Keratinocyte (primary cell): Measurements from ENCODE around the gene PRKD2. TPM values are rescaled to one million over a fixed set of nuclear protein-coding genes. Genes with fewer than 3 reads are reported as not detected.

ENCODE experiments used
- DNase-seq: peaks from one replicate; pipeline ENCODE4 v3.0.0-alpha.2; 2011; ENCODE audit warnings: low read depth, missing footprints, low spot score
- FAIRE-seq: peaks from 2 replicates; lab custom pipeline; 2011; peaks lifted over from hg19 to GRCh38; lab: Jason Lieb, UNC
- H2AFZ ChIP-seq: 2 replicates; pipeline ENCODE4 v1.6.0; 2012; ENCODE audit warnings: low read length, control low read depth, inconsistent platforms; ENCODE audit not compliant: control insufficient read depth
- H3K27ac ChIP-seq: 2 replicates; pipeline ENCODE4 v1.5.1; 2011; ENCODE audit warnings: low read length; ENCODE audit not compliant: control insufficient read depth, insufficient read depth
- H3K27me3 ChIP-seq: 3 replicates; pipeline ENCODE4 v1.6.0; 2011; ENCODE audit warnings: low read length; ENCODE audit not compliant: control insufficient read depth, insufficient read depth; ENCODE audit errors: extremely low read depth
- H3K36me3 ChIP-seq, 2 experiments: 2 replicates in 1 of 2; 3 replicates in 1 of 2; pipeline ENCODE4 v1.5.1; 2011; ENCODE audit warnings: low read length in 2 of 2, mild to moderate bottlenecking in 1 of 2; ENCODE audit not compliant: control insufficient read depth in 2 of 2, insufficient read depth in 2 of 2; ENCODE audit errors: extremely low read depth in 1 of 2
- H3K4me1 ChIP-seq: 3 replicates; pipeline ENCODE4 v1.5.1; 2011; ENCODE audit warnings: low read length; ENCODE audit not compliant: control insufficient read depth, insufficient read depth; ENCODE audit errors: extremely low read depth
- H3K4me2 ChIP-seq: 3 replicates; pipeline ENCODE4 v1.6.0; 2011; ENCODE audit warnings: low read depth, low read length; ENCODE audit not compliant: control insufficient read depth, insufficient read depth; ENCODE audit errors: extremely low read depth
- H3K4me3 ChIP-seq, 3 experiments: fragments of 200-600 bp in 1 of 3; sonication (generic) in 1 of 3; 2 replicates in 2 of 3; 3 replicates in 1 of 3; pipeline ENCODE4 v1.5.1; 2011 to 2016; ENCODE audit warnings: low read length in 3 of 3, mild to moderate bottlenecking in 3 of 3, control low read depth in 2 of 3, inconsistent platforms in 1 of 3, low read depth in 1 of 3, mixed read lengths in 1 of 3, mixed run types in 1 of 3, moderate library complexity in 1 of 3; ENCODE audit not compliant: control insufficient read depth in 2 of 3, insufficient read depth in 2 of 3; ENCODE audit errors: extremely low read depth in 1 of 3
- H3K79me2 ChIP-seq: 2 replicates; pipeline ENCODE4 v1.6.0; 2012; ENCODE audit warnings: low read length; ENCODE audit not compliant: control insufficient read depth, insufficient read depth
- H3K9ac ChIP-seq: 3 replicates; pipeline ENCODE4 v1.6.0; 2011; ENCODE audit warnings: low read length; ENCODE audit not compliant: control insufficient read depth, insufficient read depth; ENCODE audit errors: extremely low read depth
- H3K9me1 ChIP-seq: 3 replicates; pipeline ENCODE4 v1.6.0; 2011; ENCODE audit warnings: low read length; ENCODE audit not compliant: control insufficient read depth, insufficient read depth; ENCODE audit errors: extremely low read depth
- H3K9me3 ChIP-seq: 2 replicates; pipeline ENCODE4 v1.5.1; 2012; ENCODE audit warnings: low read depth, low read length; ENCODE audit not compliant: control insufficient read depth
- H4K20me1 ChIP-seq: 3 replicates; pipeline ENCODE4 v1.6.0; 2011; ENCODE audit warnings: low read length; ENCODE audit not compliant: control insufficient read depth, insufficient read depth; ENCODE audit errors: extremely low read depth
- EZH2 ChIP-seq: IDR thresholded peaks from one replicate; pipeline ENCODE4 v1.6.1; 2012; ENCODE audit warnings: inconsistent platforms, mild to moderate bottlenecking, low read length, moderate library complexity
- dilution Hi-C: fragments of 300-500 bp; cut with MboI; formaldehyde crosslinking; loops from one replicate; pipeline ENCODE4 v1.7.0; 2020; ENCODE audit warnings: low sequenced_read_pairs; ENCODE audit not compliant: extremely low pct_ligation_motif_present
- polyA plus RNA-seq, 5 experiments: library from polyadenylated mRNA; depleted of rRNA in 3 of 5; stranded (reverse) in 3 of 5; stranded (forward) in 1 of 5; unstranded in 1 of 5; fragments of >200 nt; gene quantifications; 1 replicate in 1 of 5; 2 replicates in 3 of 5; 3 replicates in 1 of 5; pipeline versions ENCODE4 v1.2.1 to v1.2.3, GENCODE V29; 2011 to 2012; ENCODE audit warnings: missing spikeins in 2 of 5, low read depth in 1 of 5, low replicate concordance in 1 of 5
- TF ChIP-seq, protein P1 (sequence below), 3 experiments: IDR thresholded peaks in 1 of 3; conservative IDR thresholded peaks in 1 of 3; optimal IDR thresholded peaks in 1 of 3; 2 replicates in 2 of 3; 3 replicates in 1 of 3; pipeline versions ENCODE3 to v1.5.1; 2011; ENCODE audit warnings: low read length in 3 of 3, mild to moderate bottlenecking in 3 of 3, moderate library complexity in 2 of 3, control low read depth in 1 of 3, inconsistent platforms in 1 of 3; ENCODE audit not compliant: insufficient read depth in 2 of 3; ENCODE audit errors: extremely low read depth in 1 of 3

PRKD2 gene
- polyA plus RNA-seq, 1 donor (not counting 4 experiments of a cell fraction or from before 2014, with no cell fraction given) = 9.9 TPM

DNA sequence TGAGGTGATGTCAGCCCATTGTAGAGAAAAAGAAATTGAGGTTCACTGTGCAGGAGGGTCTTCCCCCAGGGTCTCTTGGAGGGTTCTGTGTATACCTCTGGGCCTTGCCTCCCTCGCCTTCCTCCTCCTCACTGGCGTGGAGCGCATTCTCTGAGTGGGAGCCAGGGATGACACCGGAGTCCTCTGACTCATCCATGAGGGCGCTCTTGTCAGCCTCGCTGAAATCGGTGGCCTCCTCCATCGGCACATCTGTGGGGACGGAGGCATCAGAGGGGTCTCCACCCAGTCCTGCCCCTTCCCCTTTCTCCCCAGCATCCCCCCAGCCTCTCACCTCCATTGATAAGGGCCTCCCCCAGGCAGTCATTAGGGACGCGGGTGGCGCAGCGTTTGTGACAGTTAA lies 16.2 kb downstream of the PRKD2 start:
- Histone ChIP-seq H3K9me1 (no peaks in the 10 kb centered on the region), H3K79me2 (no peaks in the 10 kb centered on the region), H3K4me2 (no peak overlapping the region), H3K4me1 (peaks cover 2% of the 10 kb centered on the region), H2AFZ (no peak overlapping the region), H3K9ac (no peak overlapping the region), H3K27me3 (no peaks in the 10 kb centered on the region), H3K4me3 (no peak overlapping the region), H3K36me3 (peaks cover 41 to 54% of the 10 kb centered on the region in 2 experiments), H3K27ac (no peak overlapping the region), H3K9me3 (no peaks in the 10 kb centered on the region), H4K20me1 (no peaks in the 10 kb centered on the region)
- dilution Hi-C loops = no loop called here
- no peak for TF ChIP-seq EZH2
- TF ChIP-seq, protein P1, sequence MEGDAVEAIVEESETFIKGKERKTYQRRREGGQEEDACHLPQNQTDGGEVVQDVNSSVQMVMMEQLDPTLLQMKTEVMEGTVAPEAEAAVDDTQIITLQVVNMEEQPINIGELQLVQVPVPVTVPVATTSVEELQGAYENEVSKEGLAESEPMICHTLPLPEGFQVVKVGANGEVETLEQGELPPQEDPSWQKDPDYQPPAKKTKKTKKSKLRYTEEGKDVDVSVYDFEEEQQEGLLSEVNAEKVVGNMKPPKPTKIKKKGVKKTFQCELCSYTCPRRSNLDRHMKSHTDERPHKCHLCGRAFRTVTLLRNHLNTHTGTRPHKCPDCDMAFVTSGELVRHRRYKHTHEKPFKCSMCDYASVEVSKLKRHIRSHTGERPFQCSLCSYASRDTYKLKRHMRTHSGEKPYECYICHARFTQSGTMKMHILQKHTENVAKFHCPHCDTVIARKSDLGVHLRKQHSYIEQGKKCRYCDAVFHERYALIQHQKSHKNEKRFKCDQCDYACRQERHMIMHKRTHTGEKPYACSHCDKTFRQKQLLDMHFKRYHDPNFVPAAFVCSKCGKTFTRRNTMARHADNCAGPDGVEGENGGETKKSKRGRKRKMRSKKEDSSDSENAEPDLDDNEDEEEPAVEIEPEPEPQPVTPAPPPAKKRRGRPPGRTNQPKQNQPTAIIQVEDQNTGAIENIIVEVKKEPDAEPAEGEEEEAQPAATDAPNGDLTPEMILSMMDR (optimal IDR thresholded peaks at IDR 0.05 in 1 of 3, IDR thresholded peaks at IDR 0.05 in 1 of 3, conservative IDR thresholded peaks at IDR 0.05 in 1 of 3; ENCODE audit: extremely low read depth in 1 of 3, insufficient read depth in 2 of 3, low read length in 3 of 3) = no peak
- DNase-seq = no peak
- no peak for FAIRE-seq

DNA sequence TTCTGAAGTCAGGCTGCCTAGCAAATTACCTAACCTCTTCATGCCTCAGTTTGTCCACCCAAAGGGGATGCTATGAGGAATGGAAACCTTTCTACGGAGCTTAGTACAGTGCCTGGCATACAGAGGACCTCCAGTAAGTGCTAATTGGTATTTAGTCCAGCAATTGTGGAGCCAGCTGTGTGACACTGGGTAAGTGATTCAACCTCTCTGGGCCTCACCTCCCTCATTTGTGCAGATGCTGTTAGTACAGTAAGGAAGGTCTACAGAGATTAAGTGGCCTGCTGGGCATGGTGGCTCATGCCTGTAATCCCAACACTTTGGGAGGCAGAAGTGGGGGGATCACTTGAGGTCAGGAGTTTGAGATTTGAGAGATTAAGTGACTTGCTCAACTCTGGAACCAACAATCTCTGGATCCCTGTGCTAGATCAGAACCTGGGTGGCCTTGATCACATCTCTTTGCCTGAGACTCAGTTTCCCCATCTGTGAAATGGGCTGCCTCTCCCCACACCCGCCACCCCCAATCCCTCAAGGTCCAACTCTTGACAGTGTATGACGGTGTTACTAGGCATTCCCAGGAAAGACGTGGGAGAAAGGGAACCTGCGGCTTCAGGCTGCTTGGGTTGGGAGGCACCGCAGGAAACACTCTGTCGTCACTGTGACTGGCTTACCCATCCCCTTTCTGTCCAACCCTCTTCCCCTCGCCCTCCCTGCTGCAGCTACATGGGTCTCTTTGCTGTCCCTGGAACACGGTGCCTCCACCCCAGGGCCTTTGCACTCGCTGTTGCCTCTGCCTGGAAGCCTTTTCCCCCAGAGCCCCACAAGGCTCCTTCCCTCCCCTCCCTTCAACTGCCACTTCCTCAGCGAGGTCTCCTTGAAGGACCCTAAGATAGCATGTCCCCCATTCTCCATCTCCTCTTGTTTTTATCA lies 18.3 kb downstream of the PRKD2 start:
- Histone ChIP-seq H4K20me1 (no peaks in the 10 kb centered on the region), H3K9ac (no peak overlapping the region), H3K4me1 (peaks cover 2% of the 10 kb centered on the region), H3K4me2 (no peak overlapping the region), H3K36me3 (peaks cover 43 to 55% of the 10 kb centered on the region in 2 experiments), H2AFZ (no peak overlapping the region), H3K9me1 (no peaks in the 10 kb centered on the region), H3K27me3 (no peaks in the 10 kb centered on the region), H3K9me3 (no peaks in the 10 kb centered on the region), H3K79me2 (no peaks in the 10 kb centered on the region), H3K27ac (no peak overlapping the region), H3K4me3 (no peak overlapping the region)
- no peak for DNase-seq
- TF ChIP-seq, protein P1 (optimal IDR thresholded peaks at IDR 0.05 in 1 of 3, IDR thresholded peaks at IDR 0.05 in 1 of 3, conservative IDR thresholded peaks at IDR 0.05 in 1 of 3; ENCODE audit: extremely low read depth in 1 of 3, insufficient read depth in 2 of 3, low read length in 3 of 3) = no peak
- no peak for FAIRE-seq
- dilution Hi-C loops = no loop called here
